HL-60 (cell line): ENCODE results near the gene PRDM2.

Experiments used
- DNase-seq, 2 experiments: peaks; one replicate each; pipeline ENCODE4 v3.0.0-alpha.2; 2010 to 2020; ENCODE audit warnings: low read depth in 1 of 2, low spot score in 1 of 2
- H3K27ac ChIP-seq: fragments of 250-450 bp; sonication (Bioruptor Pico); replicated peaks from 2 replicates; pipeline ENCODE4 v1.5.1; 2020; ENCODE audit warnings: mild to moderate bottlenecking, moderate library complexity
- H3K27me3 ChIP-seq: fragments of 250-450 bp; sonication (Bioruptor Pico); 2 replicates; pipeline ENCODE4 v1.5.1; 2021; ENCODE audit warnings: mild to moderate bottlenecking, moderate library complexity; ENCODE audit not compliant: insufficient read depth, poor library complexity, severe bottlenecking
- H3K4me3 ChIP-seq: replicated peaks from 2 replicates; pipeline ENCODE4 v1.5.1; 2011; ENCODE audit warnings: mild to moderate bottlenecking, control low read depth, low read length; ENCODE audit not compliant: insufficient read depth
- CTCF ChIP-seq: IDR thresholded peaks from one replicate; pipeline ENCODE4 v1.5.1; 2011; ENCODE audit warnings: low read length, control low read depth, inconsistent platforms; ENCODE audit not compliant: insufficient read depth
- GABPA ChIP-seq: IDR thresholded peaks from 2 replicates; pipeline ENCODE4 v1.6.1; 2012; ENCODE audit warnings: low read depth
- POLR2AphosphoS5 ChIP-seq: IDR thresholded peaks from 2 replicates; pipeline ENCODE4 v1.6.1; 2012; ENCODE audit warnings: low read depth
- REST ChIP-seq: IDR thresholded peaks from 2 replicates; pipeline ENCODE4 v1.6.1; 2012; ENCODE audit warnings: low read depth; ENCODE audit not compliant: insufficient replicate concordance
- SPI1 ChIP-seq: IDR thresholded peaks from 2 replicates; pipeline ENCODE4 v1.6.1; 2012; ENCODE audit warnings: low read depth, mild to moderate bottlenecking, borderline replicate concordance

The PRDM2 gene

DNA sequence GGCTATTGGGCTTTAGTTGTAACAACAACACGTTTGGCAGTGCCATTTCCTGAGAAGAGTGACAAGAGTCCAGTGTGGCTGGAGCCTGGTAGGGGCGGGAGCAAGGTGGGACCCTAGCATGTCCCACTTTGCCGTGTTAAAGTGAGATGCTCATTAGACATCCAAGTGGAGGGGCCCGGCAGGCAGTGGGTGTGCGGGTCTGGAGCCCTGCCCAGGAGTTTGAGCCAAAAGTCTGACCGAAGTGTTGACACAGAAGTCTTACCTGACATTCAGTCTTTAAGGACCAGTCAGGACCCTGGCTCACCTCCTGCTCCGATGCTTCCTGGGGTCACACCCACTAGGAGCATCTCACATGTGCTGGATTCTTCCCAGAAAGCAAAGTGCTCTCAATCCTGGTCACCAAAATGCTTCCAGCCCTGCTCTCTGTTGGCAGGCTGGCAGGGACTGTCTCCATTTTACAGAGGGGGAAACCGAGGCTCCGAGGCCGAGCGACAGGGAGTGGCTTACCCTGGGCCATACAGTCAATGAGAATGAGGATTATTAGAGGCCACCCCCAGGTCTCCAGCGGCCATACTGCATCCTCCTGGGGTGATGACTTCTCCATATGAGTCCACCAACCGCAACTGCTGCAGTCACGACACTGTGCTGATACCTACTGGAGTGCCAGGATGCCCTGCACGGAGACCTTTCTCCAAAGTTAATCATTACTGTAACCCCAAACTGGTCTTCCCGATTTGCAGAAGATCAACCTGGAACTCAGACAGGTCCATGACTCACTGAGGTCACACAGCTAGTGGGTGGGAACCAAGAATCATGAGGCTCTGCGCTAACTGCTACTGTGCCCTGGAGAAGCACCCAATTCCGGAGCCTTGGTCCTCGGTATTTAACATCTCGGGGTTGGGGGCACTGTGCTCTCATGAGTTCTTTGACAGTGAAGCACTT is 112.7 kb downstream of the PRDM2 start:
- Histone ChIP-seq H3K4me3 (no peak overlapping the region), H3K27me3 (no peaks in the 10 kb centered on the region)
- DNase-seq, result no peak

GRCh38 chr1:13813398-13814012 is 113.5 kb downstream of the PRDM2 start:
- Histone ChIP-seq H3K4me3 (no peak overlapping the region), H3K27ac (no peak overlapping the region), H3K27me3 (no peaks in the 10 kb centered on the region)
- no peak for DNase-seq
- TF ChIP-seq GABPA (no peak), REST (no peak), POLR2AphosphoS5 (no peak), SPI1 (no peak), CTCF (no peak)

More for the DNA sequence above, 112.7 kb downstream of the PRDM2 start:
- no peak overlapping the region for H3K27ac ChIP-seq
- TF ChIP-seq SPI1, result no peak
- no peak for TF ChIP-seq GABPA
- TF ChIP-seq CTCF, result no peak
- no peak for TF ChIP-seq REST
- TF ChIP-seq POLR2AphosphoS5, result no peak

GRCh38 chr1:13814131-13814530 is 114.1 kb downstream of the PRDM2 start:
- no peaks in the 10 kb centered on the region for H3K27me3 ChIP-seq
- no peak for TF ChIP-seq SPI1
- no peak for TF ChIP-seq CTCF
- TF ChIP-seq POLR2AphosphoS5, result no peak
- no peak for TF ChIP-seq REST
- TF ChIP-seq GABPA, result no peak
- no peak overlapping the region for H3K4me3 ChIP-seq
- H3K27ac ChIP-seq, result no peak overlapping the region
- no peak for DNase-seq
